Measurements from ENCODE around the gene TRAPPC2.

The TRAPPC2 gene

DNA sequence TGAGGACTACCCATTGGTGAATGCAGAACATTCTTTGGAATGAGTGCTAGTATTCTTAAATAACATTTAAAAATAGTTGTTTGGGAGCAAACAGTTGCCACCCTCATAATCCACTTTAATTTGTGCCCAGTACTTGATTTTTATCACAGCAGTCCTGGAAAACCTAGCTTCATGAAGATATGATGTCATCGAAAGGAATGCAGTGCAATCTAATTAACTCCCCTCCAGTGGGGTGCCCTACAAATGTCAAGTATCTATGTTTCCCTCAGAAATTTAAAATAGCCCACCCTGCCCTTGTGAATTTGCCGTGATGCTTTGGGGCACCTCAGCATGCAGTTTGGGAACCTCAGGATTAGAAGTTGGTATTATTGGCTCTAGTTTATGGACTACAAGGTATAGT, 40.1 kb downstream of the TRAPPC2 start:
- no peaks in the 10 kb centered on the region for H3K9me3 ChIP-seq (ENCODE audit: insufficient read depth, low read depth, low read length)
- H3K27me3 ChIP-seq (ENCODE audit: insufficient read depth, low read length, poor library complexity, severe bottlenecking), result no peaks in the 10 kb centered on the region
- H3K9me2 ChIP-seq (replicated peaks; ENCODE audit: low read depth, low read length), result no peaks in the 10 kb centered on the region
- H3K79me2 ChIP-seq (ENCODE audit: insufficient read depth, low read length), result peaks cover 98% of the 10 kb centered on the region
- H3K4me2 ChIP-seq (ENCODE audit: low read depth, low read length, poor library complexity, severe bottlenecking), result peak overlapping the region; percentile 76
- peak overlapping the region; percentile 56 for H3K4me3 ChIP-seq (ENCODE audit: low read length, poor library complexity, severe bottlenecking)
- H3K9ac ChIP-seq (ENCODE audit: low read depth, low read length, poor library complexity, severe bottlenecking), result peak overlapping the region; percentile 34
- H2AFZ ChIP-seq (ENCODE audit: low read length), result no peak overlapping the region
- no peaks in the 10 kb centered on the region for H3F3A ChIP-seq (ENCODE audit: low read depth)
- peaks cover 38% of the 10 kb centered on the region for H3K4me1 ChIP-seq (ENCODE audit: insufficient read depth, low read length, poor library complexity, severe bottlenecking)
- H4K20me1 ChIP-seq (ENCODE audit: insufficient read depth, low read length, poor library complexity, severe bottlenecking), result peaks cover 37% of the 10 kb centered on the region
- TF ChIP-seq, protein P1, sequence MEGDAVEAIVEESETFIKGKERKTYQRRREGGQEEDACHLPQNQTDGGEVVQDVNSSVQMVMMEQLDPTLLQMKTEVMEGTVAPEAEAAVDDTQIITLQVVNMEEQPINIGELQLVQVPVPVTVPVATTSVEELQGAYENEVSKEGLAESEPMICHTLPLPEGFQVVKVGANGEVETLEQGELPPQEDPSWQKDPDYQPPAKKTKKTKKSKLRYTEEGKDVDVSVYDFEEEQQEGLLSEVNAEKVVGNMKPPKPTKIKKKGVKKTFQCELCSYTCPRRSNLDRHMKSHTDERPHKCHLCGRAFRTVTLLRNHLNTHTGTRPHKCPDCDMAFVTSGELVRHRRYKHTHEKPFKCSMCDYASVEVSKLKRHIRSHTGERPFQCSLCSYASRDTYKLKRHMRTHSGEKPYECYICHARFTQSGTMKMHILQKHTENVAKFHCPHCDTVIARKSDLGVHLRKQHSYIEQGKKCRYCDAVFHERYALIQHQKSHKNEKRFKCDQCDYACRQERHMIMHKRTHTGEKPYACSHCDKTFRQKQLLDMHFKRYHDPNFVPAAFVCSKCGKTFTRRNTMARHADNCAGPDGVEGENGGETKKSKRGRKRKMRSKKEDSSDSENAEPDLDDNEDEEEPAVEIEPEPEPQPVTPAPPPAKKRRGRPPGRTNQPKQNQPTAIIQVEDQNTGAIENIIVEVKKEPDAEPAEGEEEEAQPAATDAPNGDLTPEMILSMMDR (conservative IDR thresholded peaks at IDR 0.05; ENCODE audit: low read length), result no peak
- no peak for TF ChIP-seq EZH2phosphoT487 (IDR thresholded peaks at IDR 0.05; ENCODE audit: borderline replicate concordance)
- no peaks in the 10 kb centered on the region for H3K36me3 ChIP-seq (ENCODE audit: insufficient read depth, low read length)

DNA sequence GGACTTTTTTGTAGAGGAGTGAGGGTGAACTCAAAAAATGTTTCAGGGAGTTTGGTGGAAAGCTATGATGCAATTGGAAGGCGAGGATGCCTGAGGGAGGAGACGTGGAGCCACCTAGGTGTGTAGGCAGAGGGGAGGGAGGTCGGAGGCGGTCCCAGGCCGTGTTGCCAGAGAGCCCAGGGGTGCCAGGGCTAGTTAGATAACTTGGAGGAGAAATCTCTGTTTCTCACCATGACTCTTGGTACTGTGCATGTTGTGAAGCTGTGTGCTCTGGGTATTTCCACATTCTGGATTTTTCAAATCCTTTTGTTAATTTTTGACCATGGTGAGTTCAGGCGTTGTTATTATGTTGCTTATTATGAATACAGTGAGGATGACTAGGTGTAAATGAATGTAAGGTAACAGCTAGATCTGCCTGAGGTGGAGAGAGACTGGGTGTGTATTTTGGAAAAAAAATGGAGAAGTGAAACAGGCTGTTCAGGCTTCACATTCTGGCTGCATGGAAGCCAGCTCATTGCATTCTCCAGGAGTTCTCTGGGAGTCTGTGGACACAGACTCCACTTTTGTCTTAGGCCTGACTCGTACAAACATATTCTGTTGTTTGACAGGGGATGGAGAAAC, 41.0 kb downstream of the TRAPPC2 start:
- Histone ChIP-seq H3K27me3 (ENCODE audit: insufficient read depth, low read length, poor library complexity, severe bottlenecking) (no peaks in the 10 kb centered on the region), H3K9ac (ENCODE audit: low read depth, low read length, poor library complexity, severe bottlenecking) (peak overlapping the region; percentile 36), H3K36me3 (ENCODE audit: insufficient read depth, low read length) (no peaks in the 10 kb centered on the region), H3K4me1 (ENCODE audit: insufficient read depth, low read length, poor library complexity, severe bottlenecking) (peaks cover 38% of the 10 kb centered on the region), H3F3A (ENCODE audit: low read depth) (no peaks in the 10 kb centered on the region), H3K79me2 (ENCODE audit: insufficient read depth, low read length) (peaks cover 94% of the 10 kb centered on the region), H3K4me2 (ENCODE audit: low read depth, low read length, poor library complexity, severe bottlenecking) (peak overlapping the region; percentile 76), H3K9me3 (ENCODE audit: insufficient read depth, low read depth, low read length) (no peaks in the 10 kb centered on the region), H3K9me2 (replicated peaks; ENCODE audit: low read depth, low read length) (no peaks in the 10 kb centered on the region), H3K4me3 (ENCODE audit: low read length, poor library complexity, severe bottlenecking) (peak overlapping the region; percentile 56), H4K20me1 (ENCODE audit: insufficient read depth, low read length, poor library complexity, severe bottlenecking) (peaks cover 37% of the 10 kb centered on the region), H2AFZ (ENCODE audit: low read length) (no peak overlapping the region)
- no peak for TF ChIP-seq EZH2phosphoT487 (IDR thresholded peaks at IDR 0.05; ENCODE audit: borderline replicate concordance)
- TF ChIP-seq, protein P1 (conservative IDR thresholded peaks at IDR 0.05; ENCODE audit: low read length), result no peak

DNA sequence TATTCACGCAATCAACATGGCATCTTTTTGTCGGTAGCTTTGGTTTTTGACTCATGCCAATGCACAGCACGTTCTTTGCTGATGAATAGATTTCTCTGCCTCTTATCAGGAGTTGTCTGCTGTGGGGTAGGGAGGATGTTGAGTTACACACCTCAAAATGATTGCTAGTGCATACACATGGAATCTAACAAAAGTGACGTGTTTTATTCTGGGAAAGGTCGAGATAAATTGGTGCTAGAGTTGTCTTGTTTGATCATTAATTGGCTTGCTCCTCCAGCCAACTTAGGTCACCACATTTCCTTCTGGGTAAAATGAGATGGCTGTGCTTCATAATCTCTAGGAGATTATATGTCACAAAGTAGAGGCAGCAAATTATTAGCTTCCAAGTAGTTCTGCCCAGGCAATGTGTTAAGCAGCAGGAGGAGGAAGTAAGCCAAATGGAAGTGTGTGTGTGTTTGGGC, 41.6 kb downstream of the TRAPPC2 start:
- no peaks in the 10 kb centered on the region for H3K9me3 ChIP-seq (ENCODE audit: insufficient read depth, low read depth, low read length)
- H3F3A ChIP-seq (ENCODE audit: low read depth), result no peaks in the 10 kb centered on the region
- no peak overlapping the region for H2AFZ ChIP-seq (ENCODE audit: low read length)
- H3K36me3 ChIP-seq (ENCODE audit: insufficient read depth, low read length), result no peaks in the 10 kb centered on the region
- H3K9ac ChIP-seq (ENCODE audit: low read depth, low read length, poor library complexity, severe bottlenecking), result peak overlapping the region; percentile 36
- peak overlapping the region; percentile 76 for H3K4me2 ChIP-seq (ENCODE audit: low read depth, low read length, poor library complexity, severe bottlenecking)
- TF ChIP-seq, protein P1 (conservative IDR thresholded peaks at IDR 0.05; ENCODE audit: low read length), result no peak
- no peak for TF ChIP-seq EZH2phosphoT487 (IDR thresholded peaks at IDR 0.05; ENCODE audit: borderline replicate concordance)
- peaks cover 36% of the 10 kb centered on the region for H4K20me1 ChIP-seq (ENCODE audit: insufficient read depth, low read length, poor library complexity, severe bottlenecking)
- peak overlapping the region; percentile 56 for H3K4me3 ChIP-seq (ENCODE audit: low read length, poor library complexity, severe bottlenecking)
- H3K79me2 ChIP-seq (ENCODE audit: insufficient read depth, low read length), result peaks cover 88% of the 10 kb centered on the region
- peaks cover 33% of the 10 kb centered on the region for H3K4me1 ChIP-seq (ENCODE audit: insufficient read depth, low read length, poor library complexity, severe bottlenecking)
- H3K9me2 ChIP-seq (replicated peaks; ENCODE audit: low read depth, low read length), result no peaks in the 10 kb centered on the region
- no peaks in the 10 kb centered on the region for H3K27me3 ChIP-seq (ENCODE audit: insufficient read depth, low read length, poor library complexity, severe bottlenecking)
